ENCODE data around the gene ESRRG. TPM values are rescaled to one million over a fixed set of nuclear protein-coding genes. Genes with fewer than 3 reads are reported as not detected.

Gene ESRRG
- total RNA-seq, 1 experiment from 2014 or later: 0.44 TPM

- Mint-ChIP-seq H3K27me3 (ENCODE audit: low read depth) (no peaks in the 10 kb centered on the region), H3K27ac (no peak overlapping the region), H3K36me3 (ENCODE audit: insufficient read depth in 1 of 3, low read depth in 3 of 3) (no peaks in the 10 kb centered on the region), H3K4me3 (no peak overlapping the region), H3K9me3 (no peaks in the 10 kb centered on the region), H3K4me1 (peaks cover 4 to 5% of the 10 kb centered on the region in 2 experiments; a peak in 2 of 4 replicates)
- no peak overlapping the region for H2AFZ ChIP-seq (ENCODE audit: low read length)
- no peaks in the 10 kb centered on the region for H3K4me1 ChIP-seq (ENCODE audit: insufficient read depth, low read length)
- H3K27ac ChIP-seq (ENCODE audit: insufficient read length, low read depth, low read length): no peak overlapping the region
- no peaks in the 10 kb centered on the region for H3K9me3 ChIP-seq (ENCODE audit: control insufficient read depth, low read depth, low read length)
- no peaks in the 10 kb centered on the region for H4K20me1 ChIP-seq (ENCODE audit: control insufficient read depth, insufficient read depth, insufficient read length)
- DNase-seq: no peak
- H3K4ac ChIP-seq (ENCODE audit: low read depth, low read length): no peak overlapping the region
- no peak overlapping the region for H3K9ac ChIP-seq (ENCODE audit: extremely low read depth, insufficient read length, low read length)
- H2BK5ac ChIP-seq (ENCODE audit: insufficient read length, low read length): no peak overlapping the region
- H3K23me2 ChIP-seq (ENCODE audit: insufficient read length, low read depth, low read length, poor library complexity, severe bottlenecking): no peaks in the 10 kb centered on the region
- H3K79me2 ChIP-seq (ENCODE audit: insufficient read depth, low read length): no peaks in the 10 kb centered on the region
- no peak overlapping the region for H2BK20ac ChIP-seq (ENCODE audit: low read depth, low read length, poor library complexity, severe bottlenecking)
- WGBS (ENCODE audit: extremely low coverage, insufficient read length, low lambda C conversion rate): no CpG with 5 or more reads among the region's 1 CpG
- no peak overlapping the region for H3K14ac ChIP-seq (ENCODE audit: insufficient read depth, low read length)
- no peak for TF ChIP-seq CTCF (conservative IDR thresholded peaks at IDR 0.05)
- no peak overlapping the region for H3K56ac ChIP-seq (ENCODE audit: insufficient read length, low read depth, low read length)
- no peak overlapping the region for H3T11ph ChIP-seq (ENCODE audit: low read length)
- no peak overlapping the region for H4K8ac ChIP-seq (replicated peaks; ENCODE audit: insufficient read length, low read depth, low read length)
- no peak overlapping the region for H4K5ac ChIP-seq (ENCODE audit: insufficient read length, low read depth, low read length)
- no peaks in the 10 kb centered on the region for H3K79me1 ChIP-seq (ENCODE audit: insufficient read depth, low read depth, low read length, poor library complexity, severe bottlenecking)
- H3K27me3 ChIP-seq (ENCODE audit: insufficient read depth, low read length): no peaks in the 10 kb centered on the region
- H3K23ac ChIP-seq (ENCODE audit: insufficient read length, low read depth, low read length): no peak overlapping the region
- H4K91ac ChIP-seq (ENCODE audit: insufficient read length, low read depth, low read length): no peak overlapping the region
- no peak overlapping the region for H2BK120ac ChIP-seq (ENCODE audit: low read depth, low read length, poor library complexity, severe bottlenecking)
- no peak overlapping the region for H3K4me2 ChIP-seq (ENCODE audit: insufficient read depth, insufficient read length, low read length)
- no peak overlapping the region for H2BK12ac ChIP-seq (ENCODE audit: insufficient read length, low read depth, low read length)
- H2AK5ac ChIP-seq (ENCODE audit: insufficient read length, low read length): no peak overlapping the region
- no peak overlapping the region for H3K18ac ChIP-seq (ENCODE audit: insufficient read length, low read depth, low read length)
- H2BK15ac ChIP-seq (ENCODE audit: low read depth, low read length): no peak overlapping the region
These were observed 62.7 kb downstream of the ESRRG start for GRCh38 chr1:216660561-216660960.

Measured in H9 (cell line).